Fibroblast of pulmonary artery (primary cell): Measurements from ENCODE around the gene TRERF1.

Source experiments
- DNase-seq: peaks from one replicate; pipeline ENCODE4 v3.0.0-alpha.2; 2010; ENCODE audit warnings: low read depth
- H3K4me3 ChIP-seq: replicated peaks from 2 replicates; pipeline ENCODE4 v1.5.1; 2011; ENCODE audit warnings: low read depth, mild to moderate bottlenecking, control low read depth, low read length, moderate library complexity
- TF ChIP-seq, protein P1 (sequence below): IDR thresholded peaks from 2 replicates; pipeline ENCODE4 v1.5.1; 2011; ENCODE audit warnings: mild to moderate bottlenecking, control low read depth, low read length, inconsistent platforms; ENCODE audit errors: missing control alignments

TRERF1 gene

DNA sequence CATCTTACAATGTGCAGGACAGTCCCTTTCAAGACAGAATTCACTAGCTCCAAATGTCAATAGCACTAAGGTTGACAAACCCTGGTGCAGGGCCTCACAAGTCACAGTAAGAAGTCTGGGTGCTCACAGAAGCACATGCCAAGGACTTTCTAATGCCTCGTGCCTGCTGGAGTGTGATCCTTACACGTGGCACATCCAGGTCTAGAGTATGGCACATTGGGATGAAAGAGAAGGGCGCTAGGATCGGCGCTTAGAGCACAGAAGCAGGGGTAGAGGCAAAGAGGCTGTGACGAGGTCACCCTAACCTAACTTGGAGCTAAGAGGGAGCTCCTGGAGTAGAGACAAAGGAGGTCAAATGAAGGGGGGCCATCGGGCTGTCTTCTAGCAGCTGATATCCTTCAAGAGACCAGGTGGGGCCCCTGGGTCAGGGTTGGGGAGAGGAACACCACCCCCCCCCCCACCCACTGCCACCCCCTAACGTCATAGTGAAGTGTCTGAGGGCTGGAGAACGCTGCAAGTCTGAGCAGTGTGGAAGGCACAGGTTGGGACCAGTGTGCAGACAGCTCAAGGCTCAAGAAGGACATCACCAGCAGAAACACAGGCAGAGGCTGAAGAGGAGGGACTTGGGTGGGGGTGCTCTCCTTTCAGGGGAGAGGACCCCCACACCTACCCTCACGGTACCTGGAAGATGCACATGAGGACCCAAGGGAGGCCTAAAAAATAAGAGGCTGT is 136.3 kb downstream of the TRERF1 start:
- DNase-seq, result no peak
- TF ChIP-seq, protein P1, sequence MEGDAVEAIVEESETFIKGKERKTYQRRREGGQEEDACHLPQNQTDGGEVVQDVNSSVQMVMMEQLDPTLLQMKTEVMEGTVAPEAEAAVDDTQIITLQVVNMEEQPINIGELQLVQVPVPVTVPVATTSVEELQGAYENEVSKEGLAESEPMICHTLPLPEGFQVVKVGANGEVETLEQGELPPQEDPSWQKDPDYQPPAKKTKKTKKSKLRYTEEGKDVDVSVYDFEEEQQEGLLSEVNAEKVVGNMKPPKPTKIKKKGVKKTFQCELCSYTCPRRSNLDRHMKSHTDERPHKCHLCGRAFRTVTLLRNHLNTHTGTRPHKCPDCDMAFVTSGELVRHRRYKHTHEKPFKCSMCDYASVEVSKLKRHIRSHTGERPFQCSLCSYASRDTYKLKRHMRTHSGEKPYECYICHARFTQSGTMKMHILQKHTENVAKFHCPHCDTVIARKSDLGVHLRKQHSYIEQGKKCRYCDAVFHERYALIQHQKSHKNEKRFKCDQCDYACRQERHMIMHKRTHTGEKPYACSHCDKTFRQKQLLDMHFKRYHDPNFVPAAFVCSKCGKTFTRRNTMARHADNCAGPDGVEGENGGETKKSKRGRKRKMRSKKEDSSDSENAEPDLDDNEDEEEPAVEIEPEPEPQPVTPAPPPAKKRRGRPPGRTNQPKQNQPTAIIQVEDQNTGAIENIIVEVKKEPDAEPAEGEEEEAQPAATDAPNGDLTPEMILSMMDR, result no peak
- H3K4me3 ChIP-seq, result no peak overlapping the region

DNA sequence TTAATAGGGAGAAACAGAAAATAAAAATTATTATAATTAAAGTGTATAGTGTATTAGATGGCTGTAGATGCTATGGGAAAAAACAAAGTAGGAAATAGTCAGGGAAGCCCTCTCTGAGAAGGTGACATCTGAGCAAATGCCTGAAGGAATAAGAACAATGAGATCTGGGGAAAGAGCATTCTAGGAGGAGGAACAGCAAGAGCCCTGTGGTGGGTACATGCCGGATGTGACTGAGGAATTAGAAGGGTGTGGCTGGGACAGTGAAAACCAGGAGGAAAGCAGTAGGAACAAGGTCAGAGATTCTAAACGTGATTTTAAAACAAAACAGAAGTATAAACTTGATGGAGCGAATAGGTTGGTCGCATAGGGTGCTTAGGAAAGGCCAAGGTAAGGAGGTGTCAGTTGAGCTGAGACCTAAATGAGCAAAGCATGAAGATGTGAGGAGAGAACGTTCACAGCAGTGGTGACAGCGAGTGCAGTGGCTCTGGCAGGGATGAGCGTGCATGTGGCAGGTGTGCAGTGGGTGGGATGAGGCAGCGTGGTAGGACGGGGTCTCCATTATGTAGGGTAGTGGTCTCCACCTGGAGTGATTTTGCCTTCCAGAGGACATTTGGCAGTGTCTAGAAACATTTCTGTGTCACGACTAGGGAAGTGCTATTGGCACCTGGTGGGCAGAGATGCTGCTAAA is 137.0 kb downstream of the TRERF1 start:
- TF ChIP-seq, protein P1, result no peak
- no peak for DNase-seq
- no peak overlapping the region for H3K4me3 ChIP-seq

DNA sequence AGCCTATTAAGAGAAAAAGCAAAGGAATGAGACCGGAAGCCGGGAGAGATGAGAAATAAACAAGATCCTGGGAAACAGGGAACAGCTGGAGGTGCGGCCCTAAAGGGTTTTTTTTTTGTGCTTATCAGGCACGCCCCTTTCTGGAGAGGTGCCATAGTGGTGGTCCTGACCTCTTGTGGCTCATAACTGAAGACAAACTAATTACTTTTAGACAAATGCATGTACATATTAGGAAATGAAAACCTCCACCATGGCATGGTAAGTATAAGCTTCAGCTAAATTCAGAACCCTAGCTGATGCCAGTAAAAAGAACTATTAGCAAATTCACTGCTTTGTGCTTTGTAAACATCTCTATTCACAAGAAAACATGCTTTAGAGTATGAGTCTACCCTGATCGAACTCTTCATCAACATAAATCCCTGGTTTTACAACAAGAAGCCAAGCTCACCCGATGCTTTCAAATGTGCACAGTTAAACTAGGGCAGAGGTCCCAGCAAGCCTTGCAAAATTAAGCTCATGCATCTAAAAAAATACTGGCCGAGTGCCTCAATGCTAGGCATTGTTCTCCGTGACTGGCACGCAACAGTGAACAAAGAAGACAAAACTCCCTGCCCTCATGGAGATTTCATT is 137.7 kb downstream of the TRERF1 start:
- TF ChIP-seq, protein P1, result no peak
- peak; percentile 53 for DNase-seq
- H3K4me3 ChIP-seq, result no peak overlapping the region

DNA sequence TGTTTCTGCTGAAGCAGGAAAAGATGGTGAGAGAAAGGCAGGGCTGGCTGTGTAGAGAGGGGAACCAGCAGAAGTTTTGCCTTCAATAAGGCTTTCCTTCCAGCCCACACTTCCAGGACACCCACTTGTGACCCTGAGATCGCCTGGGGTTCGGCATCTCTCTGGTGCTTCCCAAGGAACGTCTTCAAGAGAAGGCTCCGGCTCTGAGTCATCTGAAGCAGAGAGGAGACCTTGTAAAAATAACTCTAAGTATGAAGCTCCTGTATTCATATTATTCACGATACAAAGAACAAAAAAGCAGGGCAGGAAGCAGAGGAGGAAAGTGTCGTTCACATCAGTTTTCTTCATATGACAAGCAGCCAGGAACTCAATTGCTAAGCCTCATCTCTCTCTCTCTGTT is 138.7 kb downstream of the TRERF1 start:
- no peak overlapping the region for H3K4me3 ChIP-seq
- TF ChIP-seq, protein P1, result no peak
- DNase-seq, result peak; percentile 45

DNA sequence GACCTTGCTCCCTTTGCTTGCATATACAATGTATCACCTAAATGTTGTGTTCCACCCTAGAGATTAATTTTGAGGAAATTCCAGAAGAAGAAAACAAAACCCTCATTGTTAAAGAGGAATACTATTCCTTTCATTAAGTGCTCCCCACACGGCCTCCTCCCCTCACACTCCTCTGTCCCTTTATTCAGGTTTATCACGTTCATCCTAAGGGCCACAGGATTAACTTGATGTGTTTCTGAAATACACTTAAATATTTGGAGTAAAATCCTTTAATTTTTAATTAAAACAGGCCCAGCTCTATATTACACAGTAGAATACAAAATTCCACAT is 144.6 kb downstream of the TRERF1 start:
- no peak overlapping the region for H3K4me3 ChIP-seq
- TF ChIP-seq, protein P1, result no peak
- no peak for DNase-seq

DNA sequence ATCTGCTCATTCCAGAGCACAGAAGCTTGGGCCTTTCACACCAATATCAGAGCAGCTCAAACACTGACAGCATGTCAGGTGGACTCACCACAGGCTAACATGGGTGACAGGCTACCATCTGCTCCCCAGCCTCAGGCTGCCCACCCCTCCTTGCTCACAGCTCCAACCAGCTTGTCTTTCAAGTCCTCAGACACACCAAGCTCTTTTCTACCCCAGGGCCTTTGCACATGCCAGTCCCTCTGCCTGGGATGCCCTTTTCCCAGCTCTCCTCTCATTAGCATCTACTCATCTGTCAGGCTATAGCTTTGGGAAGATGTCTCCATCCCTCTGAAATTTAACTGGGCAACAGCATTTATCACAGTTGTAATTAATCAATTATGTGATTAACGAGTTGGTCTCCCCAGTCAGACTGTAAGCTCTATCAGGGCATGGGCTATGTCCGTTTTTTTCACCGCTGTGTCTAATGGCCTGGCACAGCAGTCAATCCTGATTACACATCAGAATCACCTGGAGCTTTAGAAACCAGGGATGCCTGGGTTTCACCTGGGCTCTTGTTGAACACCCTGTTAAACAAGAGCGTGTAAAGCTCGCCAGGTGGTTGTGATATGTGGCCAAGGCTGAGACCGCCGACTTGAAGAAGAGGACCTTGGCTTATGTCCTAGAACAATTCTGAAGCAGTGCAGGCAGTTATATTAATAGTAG is 145.1 kb downstream of the TRERF1 start:
- TF ChIP-seq, protein P1, result no peak
- DNase-seq, result no peak
- no peak overlapping the region for H3K4me3 ChIP-seq
